Bronchial epithelial cell (primary cell): ENCODE results near the gene ARL4D. TPM values are rescaled to one million over a fixed set of nuclear protein-coding genes. Genes with fewer than 3 reads are reported as not detected.
A peak's percentile ranks its signal among the peaks of the same experiment; 100 is the strongest.

Experiments used
- DNase-seq: peaks from one replicate; pipeline ENCODE4 v3.0.0-alpha.2; 2010; ENCODE audit warnings: low read depth
- FAIRE-seq: peaks from 2 replicates; lab custom pipeline; 2011; peaks lifted over from hg19 to GRCh38; lab: Jason Lieb, UNC
- H3K27me3 ChIP-seq: 2 replicates; pipeline ENCODE4 v1.5.1; 2011; ENCODE audit warnings: low read length; ENCODE audit not compliant: control insufficient read depth, insufficient read depth
- H3K36me3 ChIP-seq: 2 replicates; pipeline ENCODE4 v1.5.1; 2011; ENCODE audit warnings: low read length; ENCODE audit not compliant: control insufficient read depth, insufficient read depth
- H3K4me3 ChIP-seq: 2 replicates; pipeline ENCODE4 v1.5.1; 2011; ENCODE audit warnings: mild to moderate bottlenecking, low read depth, low read length, control low read depth
- total RNA-seq: library from RNA; depleted of rRNA; stranded (reverse); fragments of >200 nt; gene quantifications from 2 replicates; pipeline ENCODE4 v1.2.1, GENCODE V29; 2014
- TF ChIP-seq, protein P1 (sequence below): IDR thresholded peaks from 2 replicates; pipeline ENCODE4 v1.5.1; 2011; ENCODE audit warnings: mild to moderate bottlenecking, moderate library complexity, low read length, control low read depth, inconsistent platforms; ENCODE audit not compliant: insufficient read depth, severe bottlenecking

ARL4D gene
- total RNA-seq, 1 donor from 2014 or later = 71.1 TPM

DNA sequence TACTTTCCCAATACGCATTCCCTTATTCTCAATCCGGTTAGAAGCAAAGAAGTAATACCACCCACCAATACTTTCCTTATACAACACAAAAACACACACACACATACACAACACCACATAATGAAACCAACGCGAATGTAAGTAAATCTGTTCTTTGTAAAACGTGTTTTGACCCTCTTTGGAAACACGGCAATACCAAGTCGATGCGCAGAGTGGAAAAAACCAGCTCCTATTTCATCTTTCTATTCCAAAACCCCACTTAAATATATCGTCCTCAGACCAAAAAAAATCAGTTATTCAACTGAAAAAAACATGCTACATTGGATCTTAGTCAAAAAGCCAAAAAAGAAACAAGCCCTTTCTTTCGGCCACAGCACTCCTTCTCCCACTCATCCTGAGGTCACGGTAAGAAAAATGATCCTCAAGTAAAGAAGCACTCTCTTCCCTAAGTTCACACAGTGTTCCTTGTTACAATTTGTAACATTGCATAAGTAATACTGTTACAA lies 31.0 kb upstream of the ARL4D start:
- no peaks in the 10 kb centered on the region for H3K27me3 ChIP-seq
- TF ChIP-seq, protein P1, sequence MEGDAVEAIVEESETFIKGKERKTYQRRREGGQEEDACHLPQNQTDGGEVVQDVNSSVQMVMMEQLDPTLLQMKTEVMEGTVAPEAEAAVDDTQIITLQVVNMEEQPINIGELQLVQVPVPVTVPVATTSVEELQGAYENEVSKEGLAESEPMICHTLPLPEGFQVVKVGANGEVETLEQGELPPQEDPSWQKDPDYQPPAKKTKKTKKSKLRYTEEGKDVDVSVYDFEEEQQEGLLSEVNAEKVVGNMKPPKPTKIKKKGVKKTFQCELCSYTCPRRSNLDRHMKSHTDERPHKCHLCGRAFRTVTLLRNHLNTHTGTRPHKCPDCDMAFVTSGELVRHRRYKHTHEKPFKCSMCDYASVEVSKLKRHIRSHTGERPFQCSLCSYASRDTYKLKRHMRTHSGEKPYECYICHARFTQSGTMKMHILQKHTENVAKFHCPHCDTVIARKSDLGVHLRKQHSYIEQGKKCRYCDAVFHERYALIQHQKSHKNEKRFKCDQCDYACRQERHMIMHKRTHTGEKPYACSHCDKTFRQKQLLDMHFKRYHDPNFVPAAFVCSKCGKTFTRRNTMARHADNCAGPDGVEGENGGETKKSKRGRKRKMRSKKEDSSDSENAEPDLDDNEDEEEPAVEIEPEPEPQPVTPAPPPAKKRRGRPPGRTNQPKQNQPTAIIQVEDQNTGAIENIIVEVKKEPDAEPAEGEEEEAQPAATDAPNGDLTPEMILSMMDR = no peak
- peak overlapping the region; percentile 2 for H3K4me3 ChIP-seq
- FAIRE-seq = no peak
- no peaks in the 10 kb centered on the region for H3K36me3 ChIP-seq
- peak; percentile 73 for DNase-seq

DNA sequence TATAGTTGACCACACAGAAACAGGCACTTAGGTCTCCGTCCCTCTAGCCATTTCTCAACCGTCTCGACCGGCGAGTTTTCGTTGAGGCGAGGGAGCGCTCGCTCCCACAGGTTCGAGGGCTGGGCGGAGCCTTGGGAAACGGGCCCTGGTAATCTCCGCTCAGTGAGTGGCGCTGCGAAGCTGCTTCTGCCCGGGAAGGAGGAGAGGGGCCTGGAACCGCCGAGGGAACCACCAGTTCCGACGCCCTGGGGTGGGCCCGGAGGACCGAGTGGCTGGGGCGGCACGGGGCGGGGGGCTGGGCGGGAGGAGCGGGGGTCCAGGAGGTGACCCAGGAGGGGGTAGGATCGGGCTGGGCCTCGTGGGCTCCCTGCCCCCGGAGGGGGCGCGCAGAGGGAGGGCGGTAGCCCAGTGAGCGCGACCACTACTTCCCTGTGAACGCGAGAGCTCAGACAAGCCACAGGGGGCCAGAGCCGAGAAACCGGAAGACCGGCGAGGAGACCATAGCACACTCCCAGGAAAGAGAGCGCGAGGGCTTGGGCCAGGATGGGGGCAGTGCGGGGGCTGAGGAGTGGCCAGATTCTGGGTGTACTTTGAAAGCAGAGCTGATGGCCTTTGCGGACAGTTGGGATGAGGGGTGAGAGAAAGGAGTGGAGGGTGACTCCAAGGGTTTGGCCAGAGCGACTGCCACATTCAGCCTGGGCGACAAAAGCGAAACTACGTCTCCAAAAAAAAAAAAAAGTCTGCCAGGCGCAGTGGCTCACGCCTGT lies 29.9 kb upstream of the ARL4D start:
- Histone ChIP-seq H3K4me3 (peak overlapping the region; percentile 40), H3K27me3 (no peaks in the 10 kb centered on the region), H3K36me3 (no peaks in the 10 kb centered on the region)
- FAIRE-seq = no peak
- DNase-seq = peak; percentile 69
- TF ChIP-seq, protein P1 = no peak

DNA sequence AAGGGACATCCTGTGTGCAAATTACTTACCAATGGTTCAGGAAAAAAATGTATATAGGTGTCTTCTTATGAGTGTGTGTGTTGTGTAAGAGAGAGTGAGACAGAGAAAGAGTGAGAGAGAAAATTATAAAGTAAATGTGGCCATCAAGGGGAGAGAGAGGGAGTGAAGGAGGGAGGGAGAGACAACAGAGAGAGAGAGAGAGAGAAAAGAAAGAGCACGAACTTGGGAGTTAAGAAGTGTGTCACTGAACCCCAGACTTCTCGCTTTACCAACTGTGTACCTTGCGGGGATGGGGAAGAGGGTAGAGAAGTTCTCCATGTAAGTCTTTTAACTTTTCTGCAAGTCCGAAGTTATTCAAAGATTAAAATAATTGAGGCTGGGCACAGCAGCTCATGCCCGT lies 28.8 kb upstream of the ARL4D start:
- TF ChIP-seq, protein P1 = no peak
- no peak for DNase-seq
- Histone ChIP-seq H3K36me3 (no peaks in the 10 kb centered on the region), H3K27me3 (no peaks in the 10 kb centered on the region), H3K4me3 (no peak overlapping the region)
- no peak for FAIRE-seq

DNA sequence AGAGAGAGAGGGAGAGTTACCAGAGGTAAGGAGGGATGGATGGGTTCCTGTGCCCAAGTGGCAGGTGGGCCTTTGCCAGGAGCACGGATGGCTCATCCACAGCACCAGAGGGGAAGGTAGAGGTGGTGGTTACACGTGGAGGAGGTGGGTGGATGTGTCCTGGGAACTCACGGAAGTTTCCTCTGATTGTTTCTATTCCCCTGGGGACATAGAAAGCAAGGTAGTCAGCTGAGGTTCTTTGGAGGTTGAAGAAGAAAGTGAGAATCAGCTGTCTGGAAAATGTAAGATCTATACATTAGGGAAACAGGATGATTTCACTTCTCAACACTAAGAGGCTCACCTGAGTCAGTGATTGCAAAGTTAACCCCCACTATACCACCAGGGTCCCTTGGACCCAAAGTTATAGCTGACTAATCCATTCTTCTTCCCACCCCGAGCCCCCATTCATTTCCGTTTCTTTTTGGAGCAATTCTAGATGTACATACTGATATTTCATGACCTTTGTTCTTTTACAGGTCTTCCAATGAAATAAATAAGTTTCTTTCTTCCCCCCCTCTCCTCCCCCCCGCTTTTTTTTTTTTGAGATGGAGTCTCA lies 27.5 kb upstream of the ARL4D start:
- no peak for DNase-seq

DNA sequence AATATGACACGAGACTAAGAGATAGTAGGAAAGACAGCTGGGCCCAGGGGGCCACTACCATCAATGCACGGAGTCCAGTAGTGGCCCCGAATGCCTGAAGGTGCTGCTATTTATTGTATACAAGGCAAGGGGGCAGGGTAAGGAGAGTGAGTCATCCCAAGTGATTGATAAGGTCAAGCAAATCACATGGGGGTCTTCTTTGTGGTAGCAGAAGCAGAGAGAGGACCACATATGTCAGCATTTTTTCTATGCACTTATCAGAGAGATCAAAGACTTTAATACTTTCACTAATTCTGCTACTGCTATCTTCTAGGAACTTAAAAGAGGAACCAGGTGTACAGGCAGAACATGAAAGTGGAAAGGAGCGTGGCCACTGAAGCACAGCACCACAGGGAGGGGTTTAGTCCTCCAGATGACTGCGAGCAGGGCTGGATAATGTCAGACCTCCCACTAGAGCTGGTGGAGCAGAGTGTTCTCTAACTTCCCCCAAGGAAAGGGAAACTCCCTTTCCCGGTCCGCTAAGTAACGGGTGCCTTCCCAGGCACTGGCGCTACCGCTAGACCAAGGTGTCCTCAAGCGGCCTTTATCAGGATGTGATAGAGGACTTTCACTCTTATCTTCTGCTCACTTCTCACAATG lies 26.4 kb upstream of the ARL4D start:
- DNase-seq (no peak), FAIRE-seq (no peak)
- TF ChIP-seq, protein P1 = no peak
- no peaks in the 10 kb centered on the region for H3K27me3 ChIP-seq
- no peaks in the 10 kb centered on the region for H3K36me3 ChIP-seq
- no peak overlapping the region for H3K4me3 ChIP-seq

More for the DNA sequence above, 27.5 kb upstream of the ARL4D start:
- no peak for FAIRE-seq
- TF ChIP-seq, protein P1 = no peak
- H3K27me3 ChIP-seq = no peaks in the 10 kb centered on the region
- H3K36me3 ChIP-seq = no peaks in the 10 kb centered on the region
- H3K4me3 ChIP-seq = no peak overlapping the region
